ENCODE data around the gene GPR87. TPM values are rescaled to one million over a fixed set of nuclear protein-coding genes. Genes with fewer than 3 reads are reported as not detected.

GPR87 gene
- total RNA-seq, 1 donor from 2014 or later: 2.0 TPM

GRCh38 chr3:151282921-151283320 lies 33.7 kb downstream of the GPR87 start:
- H3K27ac Mint-ChIP-seq (ENCODE audit: unreplicated experiment): no peak overlapping the region
- peaks cover 9% of the 10 kb centered on the region for H3K4me1 Mint-ChIP-seq (ENCODE audit: unreplicated experiment)
- TF ChIP-seq CTCF (IDR thresholded peaks at IDR 0.05; ENCODE audit: unreplicated experiment): peak; percentile 89
- H3K9me3 Mint-ChIP-seq (ENCODE audit: unreplicated experiment): no peaks in the 10 kb centered on the region
- no peaks in the 10 kb centered on the region for H3K36me3 Mint-ChIP-seq (ENCODE audit: low read depth, unreplicated experiment)
- no peak for DNase-seq (ENCODE audit: low spot score)
- peaks cover 3% of the 10 kb centered on the region for H3K27me3 Mint-ChIP-seq (ENCODE audit: unreplicated experiment)
- H3K4me3 Mint-ChIP-seq (ENCODE audit: unreplicated experiment): no peak overlapping the region

DNA sequence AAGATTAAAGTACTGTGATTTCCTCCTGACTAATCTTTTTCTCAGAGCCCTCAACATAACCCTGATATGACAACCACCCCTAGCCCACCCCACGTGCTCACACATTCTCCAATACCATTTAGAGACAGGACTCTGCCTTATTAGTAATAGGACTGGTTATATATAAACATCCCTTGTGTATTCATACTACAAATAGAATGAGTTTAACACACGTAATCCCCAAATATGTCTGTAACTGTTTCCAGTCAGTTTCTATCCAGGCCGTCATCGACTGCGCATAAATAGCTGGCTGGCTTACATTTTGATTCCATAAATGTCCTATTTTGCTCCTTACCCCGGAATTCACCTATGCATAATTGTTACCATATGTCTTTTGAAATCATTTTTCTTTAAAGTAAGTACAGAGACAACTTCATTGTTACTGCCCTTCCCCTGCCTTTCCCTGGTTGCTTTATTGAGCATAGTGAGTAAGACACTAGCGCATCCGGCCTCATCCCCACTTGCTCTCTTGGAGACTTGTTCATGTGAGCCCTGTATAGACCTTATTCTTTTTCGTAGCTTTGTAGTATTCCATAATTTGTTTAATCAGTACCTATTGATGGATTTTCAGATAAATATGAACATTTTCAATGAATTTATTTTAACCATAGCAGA lies 34.8 kb downstream of the GPR87 start:
- Mint-ChIP-seq H3K27me3 (ENCODE audit: unreplicated experiment) (peaks cover 3% of the 10 kb centered on the region), H3K9me3 (ENCODE audit: unreplicated experiment) (no peaks in the 10 kb centered on the region), H3K4me3 (ENCODE audit: unreplicated experiment) (no peak overlapping the region), H3K27ac (ENCODE audit: unreplicated experiment) (no peak overlapping the region), H3K4me1 (ENCODE audit: unreplicated experiment) (peaks cover 12% of the 10 kb centered on the region), H3K36me3 (ENCODE audit: low read depth, unreplicated experiment) (no peaks in the 10 kb centered on the region)
- no peak for DNase-seq (ENCODE audit: low spot score)
- no peak for TF ChIP-seq CTCF (IDR thresholded peaks at IDR 0.05; ENCODE audit: unreplicated experiment)

DNA sequence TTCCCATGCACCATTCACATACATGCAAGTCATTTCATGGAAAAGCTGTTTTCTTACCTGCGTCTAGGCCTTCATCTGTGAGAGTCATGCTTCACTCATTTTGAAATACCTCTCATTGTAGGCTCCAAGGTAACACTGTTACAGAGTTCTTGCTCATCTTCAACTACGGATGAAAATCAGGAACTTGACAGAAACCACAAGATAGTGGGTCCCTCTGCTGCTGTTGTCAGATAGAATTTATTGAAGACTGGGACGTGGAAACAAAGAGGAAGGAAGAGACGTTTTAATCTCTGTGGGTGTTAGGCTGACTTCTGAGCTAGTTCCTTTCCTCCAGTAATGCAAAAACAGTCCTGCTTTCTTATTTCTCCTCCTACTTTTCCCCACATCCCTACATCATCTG lies 38.4 kb downstream of the GPR87 start, which contains the start of gene P2RY14:
P2RY14 (minus strand) TSS at position 313 of the 400 bp plus-strand sequence. CDS start 64,226 bp downstream, outside the sequence.
- no peaks in the 10 kb centered on the region for H3K9me3 Mint-ChIP-seq (ENCODE audit: unreplicated experiment)
- DNase-seq (ENCODE audit: low spot score): no peak
- H3K36me3 Mint-ChIP-seq (ENCODE audit: low read depth, unreplicated experiment): no peaks in the 10 kb centered on the region
- H3K27me3 Mint-ChIP-seq (ENCODE audit: unreplicated experiment): peaks cover 3% of the 10 kb centered on the region
- peaks cover 16% of the 10 kb centered on the region for H3K4me1 Mint-ChIP-seq (ENCODE audit: unreplicated experiment)
- no peak for TF ChIP-seq CTCF (IDR thresholded peaks at IDR 0.05; ENCODE audit: unreplicated experiment)
- no peak within 1 kb of the TSS for H3K27ac Mint-ChIP-seq (ENCODE audit: unreplicated experiment)
- no peak within 1 kb of the TSS for H3K4me3 Mint-ChIP-seq (ENCODE audit: unreplicated experiment)

DNA sequence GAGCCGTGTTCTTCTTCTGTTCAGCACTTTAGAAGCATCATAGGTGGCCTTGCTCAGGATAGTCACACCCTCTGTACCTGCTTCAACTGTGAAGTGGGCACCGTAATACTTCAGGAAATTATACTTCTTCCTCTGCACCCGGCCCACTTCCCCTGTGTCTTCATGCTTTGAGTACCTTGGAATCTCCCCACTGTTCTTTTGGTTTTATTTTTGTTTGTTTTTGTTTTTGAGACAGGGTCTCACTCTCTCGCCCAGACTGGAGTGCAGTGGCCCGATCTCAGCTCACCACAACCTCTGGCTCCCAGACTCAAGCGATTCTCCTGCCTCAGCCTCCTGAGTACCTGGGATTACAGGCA lies 40.0 kb downstream of the GPR87 start:
- Mint-ChIP-seq H3K27ac (ENCODE audit: unreplicated experiment) (peak overlapping the region; percentile 67), H3K4me3 (ENCODE audit: unreplicated experiment) (no peak overlapping the region), H3K36me3 (ENCODE audit: low read depth, unreplicated experiment) (no peaks in the 10 kb centered on the region), H3K27me3 (ENCODE audit: unreplicated experiment) (peaks cover 3% of the 10 kb centered on the region), H3K4me1 (ENCODE audit: unreplicated experiment) (peaks cover 16% of the 10 kb centered on the region), H3K9me3 (ENCODE audit: unreplicated experiment) (no peaks in the 10 kb centered on the region)
- no peak for TF ChIP-seq CTCF (IDR thresholded peaks at IDR 0.05; ENCODE audit: unreplicated experiment)
- no peak for DNase-seq (ENCODE audit: low spot score)

- no peak overlapping the region for H3K27ac Mint-ChIP-seq (ENCODE audit: unreplicated experiment)
Measured at GRCh38 chr3:151276038-151276686, 40.5 kb downstream of the GPR87 start.

More at GRCh38 chr3:151276038-151276686, 40.5 kb downstream of the GPR87 start:
- Mint-ChIP-seq H3K9me3 (ENCODE audit: unreplicated experiment) (no peaks in the 10 kb centered on the region), H3K36me3 (ENCODE audit: low read depth, unreplicated experiment) (no peaks in the 10 kb centered on the region), H3K27me3 (ENCODE audit: unreplicated experiment) (peaks cover 3% of the 10 kb centered on the region), H3K4me1 (ENCODE audit: unreplicated experiment) (peaks cover 16% of the 10 kb centered on the region), H3K4me3 (ENCODE audit: unreplicated experiment) (no peak overlapping the region)
- TF ChIP-seq CTCF (IDR thresholded peaks at IDR 0.05; ENCODE audit: unreplicated experiment): no peak
- no peak for DNase-seq (ENCODE audit: low spot score)
